ENCODE data around the gene FOXO1. TPM values are rescaled to one million over a fixed set of nuclear protein-coding genes. Genes with fewer than 3 reads are reported as not detected.

The FOXO1 gene
- total RNA-seq, 2 donors from 2014 or later: 20.1 to 29.7 TPM

GRCh38 chr13:40506592-40507446, 159.6 kb downstream of the FOXO1 start:
- DNase-seq: no peak
- Histone ChIP-seq H3K9ac (ENCODE audit: extremely low read depth, low read length, poor library complexity, severe bottlenecking) (no peak overlapping the region), H3K27ac (ENCODE audit: low read depth, low read length) (no peak overlapping the region), H3K4me3 (ENCODE audit: low read length) (no peak overlapping the region), H3K9me3 (ENCODE audit: control insufficient read depth, low read length) (no peaks in the 10 kb centered on the region), H3K36me3 (ENCODE audit: control insufficient read depth, insufficient read depth, low read length) (no peaks in the 10 kb centered on the region), H3K4me1 (ENCODE audit: control insufficient read depth, insufficient read depth, low read length) (peaks cover 7% of the 10 kb centered on the region), H3K27me3 (ENCODE audit: control insufficient read depth, insufficient read depth, low read length, poor library complexity, severe bottlenecking) (no peaks in the 10 kb centered on the region)
- 95 to 98% methylated on average over 10 to 11 of the region's 11 CpGs for WGBS, 2 experiments (ENCODE audit: insufficient coverage in 1 of 2, insufficient read length in 1 of 2)
- TF ChIP-seq CTCF (conservative IDR thresholded peaks at IDR 0.05): no peak
- Mint-ChIP-seq H3K9me3 (no peaks in the 10 kb centered on the region), H3K4me1 (peaks cover 19% of the 10 kb centered on the region), H3K27me3 (ENCODE audit: insufficient read depth) (no peaks in the 10 kb centered on the region), H3K4me3 (no peak overlapping the region), H3K36me3 (ENCODE audit: low read depth) (no peaks in the 10 kb centered on the region), H3K27ac (no peak overlapping the region)

Other genes starting within 250 kb of the FOXO1 start
- gene MRPS31, start 104.5 kb upstream of the FOXO1 start, total RNA-seq: 10 to 100 TPM; 32.0 to 38.7 TPM
- 10 to 100 TPM; 23.2 to 36.9 TPM for gene SLC25A15, start 123.0 kb upstream of the FOXO1 start, total RNA-seq